ENCODE measurements around the gene ATP11A. TPM values are rescaled to one million over a fixed set of nuclear protein-coding genes. Genes with fewer than 3 reads are reported as not detected.
"Not testable (repeated sequence)": the region's sequence is repeated elsewhere in the genome, so short reads cannot be mapped to it uniquely, and the experiment has no call there.

The ATP11A gene
- total RNA-seq, 1 experiment from 2014 or later, result 65.3 TPM

GRCh38 chr13:112800057-112800456, 110.2 kb downstream of the ATP11A start:
- H3K18ac ChIP-seq (ENCODE audit: insufficient read length, low read depth, low read length), result no peak overlapping the region
- H4K8ac ChIP-seq (replicated peaks; ENCODE audit: insufficient read length, low read depth, low read length), result no peak overlapping the region
- no peak overlapping the region for H3T11ph ChIP-seq (ENCODE audit: low read length)
- no peak overlapping the region for H3K56ac ChIP-seq (ENCODE audit: insufficient read length, low read depth, low read length)
- no peak overlapping the region for H2AK5ac ChIP-seq (ENCODE audit: insufficient read length, low read length)
- no peak for DNase-seq
- no peak overlapping the region for H2BK5ac ChIP-seq (ENCODE audit: insufficient read length, low read length)
- no peak overlapping the region for H3K23ac ChIP-seq (ENCODE audit: insufficient read length, low read depth, low read length)
- Mint-ChIP-seq H3K9me3 (peaks cover 18 to 26% of the 10 kb centered on the region in 2 experiments; a peak in 4 of 5 replicates), H3K4me1 (peaks cover 11 to 17% of the 10 kb centered on the region in 2 experiments), H3K4me3 (no peak overlapping the region), H3K36me3 (ENCODE audit: insufficient read depth in 1 of 3, low read depth in 3 of 3) (peaks cover 20 to 49% (median 30%) of the 10 kb centered on the region in 3 experiments), H3K27ac (no peak overlapping the region), H3K27me3 (ENCODE audit: low read depth) (no peaks in the 10 kb centered on the region)
- H2BK120ac ChIP-seq (ENCODE audit: low read depth, low read length, poor library complexity, severe bottlenecking), result no peak overlapping the region
- no peaks in the 10 kb centered on the region for H3K23me2 ChIP-seq (ENCODE audit: insufficient read length, low read depth, low read length, poor library complexity, severe bottlenecking)
- no CpG with 5 or more reads among the region's 1 CpG for WGBS (ENCODE audit: extremely low coverage, insufficient read length, low lambda C conversion rate)
- TF ChIP-seq, protein P1, sequence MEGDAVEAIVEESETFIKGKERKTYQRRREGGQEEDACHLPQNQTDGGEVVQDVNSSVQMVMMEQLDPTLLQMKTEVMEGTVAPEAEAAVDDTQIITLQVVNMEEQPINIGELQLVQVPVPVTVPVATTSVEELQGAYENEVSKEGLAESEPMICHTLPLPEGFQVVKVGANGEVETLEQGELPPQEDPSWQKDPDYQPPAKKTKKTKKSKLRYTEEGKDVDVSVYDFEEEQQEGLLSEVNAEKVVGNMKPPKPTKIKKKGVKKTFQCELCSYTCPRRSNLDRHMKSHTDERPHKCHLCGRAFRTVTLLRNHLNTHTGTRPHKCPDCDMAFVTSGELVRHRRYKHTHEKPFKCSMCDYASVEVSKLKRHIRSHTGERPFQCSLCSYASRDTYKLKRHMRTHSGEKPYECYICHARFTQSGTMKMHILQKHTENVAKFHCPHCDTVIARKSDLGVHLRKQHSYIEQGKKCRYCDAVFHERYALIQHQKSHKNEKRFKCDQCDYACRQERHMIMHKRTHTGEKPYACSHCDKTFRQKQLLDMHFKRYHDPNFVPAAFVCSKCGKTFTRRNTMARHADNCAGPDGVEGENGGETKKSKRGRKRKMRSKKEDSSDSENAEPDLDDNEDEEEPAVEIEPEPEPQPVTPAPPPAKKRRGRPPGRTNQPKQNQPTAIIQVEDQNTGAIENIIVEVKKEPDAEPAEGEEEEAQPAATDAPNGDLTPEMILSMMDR (conservative IDR thresholded peaks at IDR 0.05), result no peak
- H2BK20ac ChIP-seq (ENCODE audit: low read depth, low read length, poor library complexity, severe bottlenecking), result no peak overlapping the region
- no peaks in the 10 kb centered on the region for H3K4me1 ChIP-seq (ENCODE audit: insufficient read depth, low read length)
- H4K20me1 ChIP-seq (ENCODE audit: control insufficient read depth, insufficient read depth, insufficient read length), result no peaks in the 10 kb centered on the region
- H3K9me3 ChIP-seq (ENCODE audit: control insufficient read depth, low read depth, low read length), result no peaks in the 10 kb centered on the region
- H3K27me3 ChIP-seq (ENCODE audit: insufficient read depth, low read length), result no peaks in the 10 kb centered on the region
- H4K5ac ChIP-seq (ENCODE audit: insufficient read length, low read depth, low read length), result no peak overlapping the region
- no peak overlapping the region for H3K4me2 ChIP-seq (ENCODE audit: insufficient read depth, insufficient read length, low read length)
- no peak overlapping the region for H2BK12ac ChIP-seq (ENCODE audit: insufficient read length, low read depth, low read length)
- H3K4ac ChIP-seq (ENCODE audit: low read depth, low read length), result no peak overlapping the region
- no peak overlapping the region for H4K91ac ChIP-seq (ENCODE audit: insufficient read length, low read depth, low read length)
- no peaks in the 10 kb centered on the region for H3K79me1 ChIP-seq (ENCODE audit: insufficient read depth, low read depth, low read length, poor library complexity, severe bottlenecking)
- H3K14ac ChIP-seq (ENCODE audit: insufficient read depth, low read length), result no peak overlapping the region
- no peak overlapping the region for H2AFZ ChIP-seq (ENCODE audit: low read length)
- H3K9ac ChIP-seq (ENCODE audit: extremely low read depth, insufficient read length, low read length), result no peak overlapping the region
- no peak overlapping the region for H3K27ac ChIP-seq (ENCODE audit: insufficient read length, low read depth, low read length)
- H2BK15ac ChIP-seq (ENCODE audit: low read depth, low read length), result no peak overlapping the region
- no peaks in the 10 kb centered on the region for H3K79me2 ChIP-seq (ENCODE audit: insufficient read depth, low read length)

DNA sequence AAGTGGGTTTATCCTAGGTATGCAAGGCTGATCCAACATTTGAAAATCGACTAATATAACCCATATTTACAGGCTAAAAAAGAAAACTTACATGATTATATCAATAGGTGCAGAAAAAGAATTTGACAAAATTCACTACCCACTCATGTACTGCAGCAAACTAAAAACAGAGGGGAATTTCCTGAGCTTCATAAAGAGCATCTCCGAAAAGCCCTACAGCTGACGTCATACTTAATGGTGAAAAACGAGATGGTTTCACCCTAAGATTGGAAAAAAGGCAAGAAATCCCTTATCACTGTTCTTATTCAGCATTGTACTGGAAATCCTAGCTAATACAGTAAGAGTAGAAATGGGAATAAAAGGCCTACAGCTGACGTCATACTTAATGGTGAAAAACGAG, 111.0 kb downstream of the ATP11A start:
- H3T11ph ChIP-seq (ENCODE audit: low read length), result not testable (repeated sequence)

More for the DNA sequence above, 111.0 kb downstream of the ATP11A start:
- not testable (repeated sequence) for H4K20me1 ChIP-seq (ENCODE audit: control insufficient read depth, insufficient read depth, insufficient read length); H2BK12ac ChIP-seq (ENCODE audit: insufficient read length, low read depth, low read length); H3K18ac ChIP-seq (ENCODE audit: insufficient read length, low read depth, low read length); H3K27ac ChIP-seq (ENCODE audit: insufficient read length, low read depth, low read length); H2BK15ac ChIP-seq (ENCODE audit: low read depth, low read length); H3K9me3 ChIP-seq (ENCODE audit: control insufficient read depth, low read depth, low read length); H3K4ac ChIP-seq (ENCODE audit: low read depth, low read length); H3K4me3 Mint-ChIP-seq; H2AFZ ChIP-seq (ENCODE audit: low read length); H4K8ac ChIP-seq (replicated peaks; ENCODE audit: insufficient read length, low read depth, low read length); H2BK5ac ChIP-seq (ENCODE audit: insufficient read length, low read length); H2AK5ac ChIP-seq (ENCODE audit: insufficient read length, low read length); H3K27me3 Mint-ChIP-seq (ENCODE audit: low read depth); H3K79me1 ChIP-seq (ENCODE audit: insufficient read depth, low read depth, low read length, poor library complexity, severe bottlenecking); H3K79me2 ChIP-seq (ENCODE audit: insufficient read depth, low read length); H2BK20ac ChIP-seq (ENCODE audit: low read depth, low read length, poor library complexity, severe bottlenecking); H3K23me2 ChIP-seq (ENCODE audit: insufficient read length, low read depth, low read length, poor library complexity, severe bottlenecking); H2BK120ac ChIP-seq (ENCODE audit: low read depth, low read length, poor library complexity, severe bottlenecking); H4K91ac ChIP-seq (ENCODE audit: insufficient read length, low read depth, low read length); H3K27me3 ChIP-seq (ENCODE audit: insufficient read depth, low read length); H3K9ac ChIP-seq (ENCODE audit: extremely low read depth, insufficient read length, low read length); H3K14ac ChIP-seq (ENCODE audit: insufficient read depth, low read length); DNase-seq; H3K56ac ChIP-seq (ENCODE audit: insufficient read length, low read depth, low read length); H4K5ac ChIP-seq (ENCODE audit: insufficient read length, low read depth, low read length); H3K23ac ChIP-seq (ENCODE audit: insufficient read length, low read depth, low read length); H3K4me2 ChIP-seq (ENCODE audit: insufficient read depth, insufficient read length, low read length); H3K27ac Mint-ChIP-seq; H3K4me1 ChIP-seq (ENCODE audit: insufficient read depth, low read length)
- no CpG with 5 or more reads among the region's 6 CpGs for WGBS (ENCODE audit: extremely low coverage, insufficient read length, low lambda C conversion rate)
- Mint-ChIP-seq H3K4me1 (peaks cover 11 to 17% of the 10 kb centered on the region in 2 experiments), H3K9me3 (peaks cover 18 to 26% of the 10 kb centered on the region in 2 experiments; a peak in 4 of 5 replicates), H3K36me3 (ENCODE audit: insufficient read depth in 1 of 3, low read depth in 3 of 3) (peaks cover 20 to 49% (median 29%) of the 10 kb centered on the region in 3 experiments)

Data from H9 (cell line).